Endodermal cell (in vitro differentiated cells): ENCODE data around the gene APBA2. TPM values are rescaled to one million over a fixed set of nuclear protein-coding genes. Genes with fewer than 3 reads are reported as not detected.

Experiments
- DNase-seq: peaks from one replicate; pipeline ENCODE4 v3.0.0-alpha.2; 2017
- H3K27ac ChIP-seq: 2 replicates; pipeline ENCODE4 v1.5.1; 2013; ENCODE audit warnings: mild to moderate bottlenecking, low read depth, low read length, moderate library complexity
- H3K27me3 ChIP-seq: 2 replicates; pipeline ENCODE4 v1.6.1; 2013; ENCODE audit warnings: mild to moderate bottlenecking, low read length, moderate library complexity; ENCODE audit not compliant: insufficient read depth, control insufficient read depth, poor library complexity, severe bottlenecking
- H3K36me3 ChIP-seq: 2 replicates; pipeline ENCODE4 v1.7.0; 2013; ENCODE audit warnings: mild to moderate bottlenecking, low read length, moderate library complexity; ENCODE audit not compliant: control insufficient read depth, insufficient read depth
- H3K4me1 ChIP-seq: one replicate; pipeline ENCODE4 v1.7.0; 2013; ENCODE audit warnings: low read length; ENCODE audit not compliant: control insufficient read depth, insufficient read depth
- H3K4me3 ChIP-seq: 2 replicates; pipeline ENCODE4 v1.5.1; 2013; ENCODE audit warnings: mild to moderate bottlenecking, low read length, moderate library complexity
- H3K9ac ChIP-seq: 2 replicates; pipeline ENCODE4 v1.6.1; 2013; ENCODE audit warnings: mild to moderate bottlenecking, low read length, moderate library complexity; ENCODE audit not compliant: poor library complexity, severe bottlenecking; ENCODE audit errors: extremely low read depth
- H3K9me3 ChIP-seq: 2 replicates; pipeline ENCODE4 v1.6.1; 2013; ENCODE audit warnings: mild to moderate bottlenecking, low read length, moderate library complexity; ENCODE audit not compliant: control insufficient read depth
- H3K27ac Mint-ChIP-seq: 2 replicates; pipeline ENCODE4 v1.8.0; 2020; ENCODE audit warnings: mixed read lengths
- H3K27me3 Mint-ChIP-seq: 2 replicates; pipeline ENCODE4 v1.8.0; 2021; ENCODE audit warnings: mild to moderate bottlenecking, mixed read lengths; ENCODE audit not compliant: insufficient read depth
- H3K36me3 Mint-ChIP-seq: 2 replicates; pipeline ENCODE4 v1.8.0; 2020; ENCODE audit warnings: low read depth, mixed read lengths
- H3K4me1 Mint-ChIP-seq: 2 replicates; pipeline ENCODE4 v1.8.0; 2020; ENCODE audit warnings: mixed read lengths
- H3K4me3 Mint-ChIP-seq: 2 replicates; pipeline ENCODE4 v1.8.0; 2020; ENCODE audit warnings: mild to moderate bottlenecking, moderate library complexity, mixed read lengths
- H3K9me3 Mint-ChIP-seq: 2 replicates; pipeline ENCODE4 v1.8.0; 2020; ENCODE audit warnings: mild to moderate bottlenecking, mixed read lengths
- CTCF ChIP-seq: fragments of 200-600 bp; sonication (generic); conservative IDR thresholded peaks from 2 replicates; pipeline ENCODE4 v1.5.0; 2021; ENCODE audit warnings: antibody characterized with exemption, mild to moderate bottlenecking
- WGBS, 2 experiments: methylation state at CpG; one replicate each; pipeline versions ENCODE4 v1.1.5 to v1.1.7; 2013; ENCODE audit warnings: missing lambda C conversion rate in 2 of 2, mixed read lengths in 1 of 2; ENCODE audit not compliant: insufficient coverage in 1 of 2, insufficient read length in 1 of 2; 5-methylcytosine and 5-hydroxymethylcytosine counted together
- total RNA-seq, 2 donors: library from RNA; stranded (reverse); fragmentation: NEBNext Ultra II Directional in 1 of 2; extraction: Animal tissue kit (Norgen Biotek cat#: 25700) in 1 of 2; gene quantifications; 2 replicates in 1 of 2; 3 replicates in 1 of 2; pipeline ENCODE4 v1.2.1, GENCODE V29; 2021

The APBA2 gene
- total RNA-seq, 2 donors from 2014 or later = 27.1 to 27.3 TPM

- no peak overlapping the region for H3K27ac Mint-ChIP-seq
- peaks cover 9% of the 10 kb centered on the region for H3K4me1 Mint-ChIP-seq
- no peak overlapping the region for H3K9ac ChIP-seq
Observed at GRCh38 chr15:29055876-29056275, 170.1 kb downstream of the APBA2 start.

GRCh38 chr15:29056839-29057450, 171.2 kb downstream of the APBA2 start:
- WGBS, 2 experiments = 65% methylated on average over 4 of the region's 4 CpGs; no CpG with 5 or more reads in 1 of the 2 experiments
- Mint-ChIP-seq H3K36me3 (peaks cover 6% of the 10 kb centered on the region), H3K4me3 (no peak overlapping the region), H3K27me3 (no peaks in the 10 kb centered on the region), H3K9me3 (peaks cover 23% of the 10 kb centered on the region), H3K27ac (no peak overlapping the region), H3K4me1 (peaks cover 9% of the 10 kb centered on the region)
- Histone ChIP-seq H3K27ac (no peak overlapping the region), H3K9ac (no peak overlapping the region), H3K4me3 (no peak overlapping the region), H3K36me3 (no peaks in the 10 kb centered on the region), H3K4me1 (no peaks in the 10 kb centered on the region), H3K27me3 (no peaks in the 10 kb centered on the region), H3K9me3 (no peaks in the 10 kb centered on the region)
- TF ChIP-seq CTCF = no peak
- peak; percentile 67 for DNase-seq

More at GRCh38 chr15:29055876-29056275, 170.1 kb downstream of the APBA2 start:
- Histone ChIP-seq H3K4me3 (no peak overlapping the region), H3K4me1 (no peaks in the 10 kb centered on the region), H3K27me3 (no peaks in the 10 kb centered on the region), H3K9me3 (no peaks in the 10 kb centered on the region), H3K27ac (no peak overlapping the region), H3K36me3 (no peaks in the 10 kb centered on the region)
- 93 to 95% methylated on average over 7 of the region's 7 CpGs for WGBS, 2 experiments
- no peak for DNase-seq
- no peaks in the 10 kb centered on the region for H3K27me3 Mint-ChIP-seq
- H3K4me3 Mint-ChIP-seq = no peak overlapping the region
- no peak for TF ChIP-seq CTCF
- peaks cover 24% of the 10 kb centered on the region for H3K9me3 Mint-ChIP-seq
- H3K36me3 Mint-ChIP-seq = peaks cover 6% of the 10 kb centered on the region

- Mint-ChIP-seq H3K9me3 (peaks cover 15% of the 10 kb centered on the region), H3K4me3 (no peak overlapping the region), H3K36me3 (peaks cover 6% of the 10 kb centered on the region), H3K27me3 (no peaks in the 10 kb centered on the region), H3K27ac (no peak overlapping the region), H3K4me1 (peaks cover 14% of the 10 kb centered on the region)
- Histone ChIP-seq H3K4me1 (no peaks in the 10 kb centered on the region), H3K36me3 (no peaks in the 10 kb centered on the region), H3K27ac (no peak overlapping the region), H3K27me3 (no peaks in the 10 kb centered on the region), H3K9me3 (no peaks in the 10 kb centered on the region), H3K9ac (no peak overlapping the region), H3K4me3 (no peak overlapping the region)
- WGBS, 2 experiments = 89 to 94% methylated on average over 6 to 8 of the region's 8 CpGs
- no peak for TF ChIP-seq CTCF
- no peak for DNase-seq
Observed at GRCh38 chr15:29057856-29058255, 172.1 kb downstream of the APBA2 start.
